Activated T-cell treated with anti-CD3 and anti-CD28 coated beads, Interleukin-2, amount 50 U/mL, for 4 hours (primary cell): ENCODE measurements around the gene PPM1E. TPM values are rescaled to one million over a fixed set of nuclear protein-coding genes. Genes with fewer than 3 reads are reported as not detected.
"Not testable (repeated sequence)": the region's sequence is repeated elsewhere in the genome, so short reads cannot be mapped to it uniquely, and the experiment has no call there.

Experiments
- ATAC-seq, 2 donors: fragments of 200-7000 bp; cut with Tn5 transposase; one replicate each; pipeline ENCODE4 v1.10.0; 2021
- DNase-seq: peaks from one replicate; pipeline ENCODE4 v3.0.0-alpha.2; 2020
- H3K27me3 Mint-ChIP-seq: one replicate; pipeline ENCODE4 v1.8.0; 2021; ENCODE audit warnings: low read depth, mixed read lengths
- H3K36me3 Mint-ChIP-seq: one replicate; pipeline ENCODE4 v1.8.0; 2022; ENCODE audit warnings: mixed read lengths; ENCODE audit not compliant: insufficient read depth
- H3K4me1 Mint-ChIP-seq: one replicate; pipeline ENCODE4 v1.8.0; 2021; ENCODE audit warnings: low read depth, mixed read lengths
- H3K4me3 Mint-ChIP-seq: one replicate; pipeline ENCODE4 v1.8.0; 2021; ENCODE audit warnings: mild to moderate bottlenecking, moderate library complexity, mixed read lengths
- H3K9me3 Mint-ChIP-seq: one replicate; pipeline ENCODE4 v1.8.0; 2021; ENCODE audit warnings: mixed read lengths
- total RNA-seq, 3 donors: library from RNA; stranded (reverse); gene quantifications; one replicate each; pipeline ENCODE4 v1.2.1, GENCODE V29; 2021

The PPM1E gene
- total RNA-seq, 3 donors from 2014 or later = 0.03 TPM

GRCh38 chr17:58756246-58757161 is 850 bp downstream of the PPM1E start:
- ATAC-seq (peak; percentile 44 to 51), DNase-seq (peak; percentile 5)
- Mint-ChIP-seq H3K9me3 (no peaks in the 10 kb centered on the region), H3K4me3 (peak overlapping the region; percentile 85), H3K27me3 (peaks cover 58% of the 10 kb centered on the region), H3K4me1 (peaks cover 10% of the 10 kb centered on the region), H3K36me3 (no peaks in the 10 kb centered on the region)

DNA sequence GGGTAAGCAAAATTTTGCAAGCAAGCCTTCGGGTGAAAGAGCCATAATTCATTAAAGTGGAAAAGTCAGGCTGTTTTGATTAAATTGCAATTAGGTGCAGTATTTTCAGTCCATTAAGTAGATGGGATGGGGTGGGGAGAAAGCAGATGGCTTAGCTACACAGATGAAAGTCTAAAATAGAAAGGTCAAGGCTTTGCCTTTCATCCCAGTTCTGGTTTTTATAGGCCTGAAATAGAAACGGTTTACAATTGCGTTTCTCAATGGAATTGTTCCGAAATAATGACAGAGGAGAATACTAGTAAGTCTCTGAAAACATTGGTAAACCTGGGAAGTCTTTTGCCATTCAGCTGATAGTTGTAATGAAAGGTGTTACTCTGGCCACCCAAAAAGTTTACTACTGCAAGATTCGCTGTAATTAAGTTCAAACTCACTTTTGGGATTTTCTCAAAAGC is 1.5 kb downstream of the PPM1E start:
- ATAC-seq = no peak
- Mint-ChIP-seq H3K9me3 (no peaks in the 10 kb centered on the region), H3K27me3 (peaks cover 65% of the 10 kb centered on the region), H3K4me1 (peaks cover 10% of the 10 kb centered on the region), H3K4me3 (peak overlapping the region; percentile 85), H3K36me3 (no peaks in the 10 kb centered on the region)
- DNase-seq = no peak

DNA sequence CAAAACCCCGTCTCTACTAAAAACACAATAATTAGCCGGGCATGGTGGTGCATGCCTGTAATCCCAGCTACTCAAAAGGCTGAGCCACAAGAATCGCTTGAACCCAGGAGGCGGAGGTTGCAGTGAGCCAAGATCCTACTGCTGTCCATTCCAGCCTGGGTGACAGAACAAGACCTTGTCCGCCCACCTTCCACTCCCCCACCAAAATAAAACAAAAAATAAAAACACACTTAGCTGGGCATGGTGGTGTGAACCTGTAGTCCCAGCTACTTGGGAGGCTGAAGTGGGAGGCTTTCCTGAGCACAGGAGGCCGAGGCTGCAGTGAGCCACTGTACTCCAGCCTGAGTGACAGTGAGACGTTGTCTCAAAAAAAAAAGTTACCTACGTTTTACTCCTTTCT is 3.2 kb downstream of the PPM1E start:
- no peaks in the 10 kb centered on the region for H3K9me3 Mint-ChIP-seq
- ATAC-seq (no peak), DNase-seq (no peak)

GRCh38 chr17:58759522-58759921 is 3.9 kb downstream of the PPM1E start:
- Mint-ChIP-seq H3K9me3 (no peaks in the 10 kb centered on the region), H3K27me3 (peaks cover 63% of the 10 kb centered on the region), H3K36me3 (no peaks in the 10 kb centered on the region), H3K4me3 (no peak overlapping the region), H3K4me1 (peaks cover 10% of the 10 kb centered on the region)
- ATAC-seq (no peak), DNase-seq (no peak)

More for the DNA sequence above, 3.2 kb downstream of the PPM1E start:
- Mint-ChIP-seq H3K27me3 (peaks cover 67% of the 10 kb centered on the region), H3K36me3 (no peaks in the 10 kb centered on the region), H3K4me3 (no peak overlapping the region), H3K4me1 (peaks cover 10% of the 10 kb centered on the region)

GRCh38 chr17:58760248-58760647 is 4.6 kb downstream of the PPM1E start:
- ATAC-seq (no peak), DNase-seq (no peak)
- no peak overlapping the region for H3K4me3 Mint-ChIP-seq
- peaks cover 9% of the 10 kb centered on the region for H3K4me1 Mint-ChIP-seq
- peaks cover 56% of the 10 kb centered on the region for H3K27me3 Mint-ChIP-seq
- H3K9me3 Mint-ChIP-seq = no peaks in the 10 kb centered on the region
- H3K36me3 Mint-ChIP-seq = no peaks in the 10 kb centered on the region

- Mint-ChIP-seq H3K4me1 (no peaks in the 10 kb centered on the region), H3K36me3 (no peaks in the 10 kb centered on the region), H3K9me3 (no peaks in the 10 kb centered on the region), H3K4me3 (no peak overlapping the region), H3K27me3 (peaks cover 39% of the 10 kb centered on the region)
- ATAC-seq (no peak), DNase-seq (no peak)
Measured at GRCh38 chr17:58763263-58763662, 7.6 kb downstream of the PPM1E start.

DNA sequence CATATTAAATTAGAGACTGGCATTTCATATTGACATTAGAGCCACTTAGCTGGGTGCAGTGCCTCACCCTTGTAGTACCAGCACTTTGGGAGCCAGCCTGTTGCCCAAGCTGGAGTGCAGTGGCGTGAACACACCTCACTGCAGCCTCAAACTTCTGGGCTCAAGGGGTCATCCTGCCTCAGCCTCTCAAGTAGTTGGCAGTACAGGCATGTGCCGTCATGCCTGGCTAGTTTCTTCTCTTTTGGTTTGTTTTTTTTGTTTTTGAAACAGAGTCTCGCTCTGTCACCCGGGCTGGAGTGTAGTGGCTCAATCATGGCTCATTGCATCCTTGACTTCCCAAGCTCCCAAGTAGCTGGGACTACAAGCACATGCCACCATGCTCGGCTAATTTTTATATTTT is 8.7 kb downstream of the PPM1E start:
- H3K4me1 Mint-ChIP-seq = no peaks in the 10 kb centered on the region
- DNase-seq (no peak), ATAC-seq (no peak)
- no peaks in the 10 kb centered on the region for H3K9me3 Mint-ChIP-seq
- no peak overlapping the region for H3K4me3 Mint-ChIP-seq
- peaks cover 29% of the 10 kb centered on the region for H3K27me3 Mint-ChIP-seq
- no peaks in the 10 kb centered on the region for H3K36me3 Mint-ChIP-seq

DNA sequence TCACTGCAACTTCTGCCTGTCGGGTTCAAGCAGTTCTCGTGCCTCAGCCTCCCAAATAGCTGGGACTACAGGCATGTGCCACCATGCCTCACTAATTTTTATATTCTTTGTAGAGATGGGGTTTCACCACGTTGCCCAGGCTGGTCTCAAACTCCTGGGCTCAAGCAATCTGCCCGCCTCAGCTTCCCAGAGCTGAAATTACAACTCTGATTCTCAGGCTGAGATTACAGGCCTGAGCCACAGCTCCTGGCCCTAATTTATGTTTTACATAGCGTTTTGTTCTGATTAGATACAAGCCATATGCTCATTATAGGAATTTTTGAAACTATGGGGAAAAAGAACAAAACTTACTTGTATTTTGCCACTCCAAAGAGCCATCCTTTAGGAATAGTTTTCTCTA is 22.8 kb downstream of the PPM1E start:
- not testable (repeated sequence) for ATAC-seq, H3K27me3 Mint-ChIP-seq, H3K4me1 Mint-ChIP-seq, H3K9me3 Mint-ChIP-seq, H3K36me3 Mint-ChIP-seq, H3K4me3 Mint-ChIP-seq, DNase-seq

DNA sequence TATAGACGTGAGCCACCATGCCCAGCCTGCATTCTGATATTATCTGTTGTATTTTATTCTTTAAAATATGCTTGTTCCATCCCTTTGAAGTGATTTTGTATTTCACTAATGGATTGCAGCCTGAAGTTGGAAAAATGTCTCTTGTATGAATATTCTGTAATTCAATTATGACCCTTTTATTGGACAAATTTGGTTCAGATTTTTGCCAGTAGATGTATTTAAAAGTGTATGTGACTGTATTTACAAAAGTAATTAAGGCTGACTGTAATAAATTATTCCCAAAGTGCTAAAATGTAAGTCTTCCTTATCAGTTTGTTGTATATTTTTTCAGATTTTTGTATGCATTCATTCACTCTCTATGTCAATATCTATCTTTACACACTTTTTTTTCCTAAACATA is 23.8 kb downstream of the PPM1E start:
- no peaks in the 10 kb centered on the region for H3K36me3 Mint-ChIP-seq
- DNase-seq = no peak
- ATAC-seq = no peak
- peaks cover 2% of the 10 kb centered on the region for H3K27me3 Mint-ChIP-seq
- H3K9me3 Mint-ChIP-seq = no peaks in the 10 kb centered on the region
- no peak overlapping the region for H3K4me3 Mint-ChIP-seq
- no peaks in the 10 kb centered on the region for H3K4me1 Mint-ChIP-seq

GRCh38 chr17:58783380-58783779 is 27.7 kb downstream of the PPM1E start:
- H3K4me3 Mint-ChIP-seq = no peak overlapping the region
- H3K9me3 Mint-ChIP-seq = no peaks in the 10 kb centered on the region
- no peak for ATAC-seq
- no peak for DNase-seq
- peaks cover 6% of the 10 kb centered on the region for H3K27me3 Mint-ChIP-seq
- H3K4me1 Mint-ChIP-seq = no peaks in the 10 kb centered on the region
- no peaks in the 10 kb centered on the region for H3K36me3 Mint-ChIP-seq

DNA sequence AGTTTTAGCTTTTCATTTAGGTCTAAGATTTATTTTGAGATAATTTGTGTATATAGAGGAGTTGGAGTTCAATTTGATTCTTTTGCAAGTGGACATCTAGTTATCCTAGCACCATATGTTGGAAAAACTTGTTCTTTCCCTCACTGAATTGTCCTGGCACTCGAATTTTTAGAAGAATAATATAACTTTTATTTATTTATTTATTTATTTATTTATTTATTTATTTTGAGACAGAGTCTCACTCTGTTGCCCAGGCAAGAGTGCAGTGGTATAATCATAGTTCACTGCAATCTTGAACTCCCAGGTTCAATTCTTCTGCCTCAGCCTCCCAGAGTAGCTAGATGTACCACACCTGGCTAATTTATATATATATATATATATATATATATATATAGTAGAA is 29.4 kb downstream of the PPM1E start:
- ATAC-seq = no peak
- H3K27me3 Mint-ChIP-seq = peaks cover 6% of the 10 kb centered on the region

GRCh38 chr17:58786586-58787295 is 31.1 kb downstream of the PPM1E start:
- Mint-ChIP-seq H3K36me3 (no peaks in the 10 kb centered on the region), H3K4me1 (no peaks in the 10 kb centered on the region), H3K4me3 (no peak overlapping the region), H3K27me3 (peaks cover 6% of the 10 kb centered on the region), H3K9me3 (no peaks in the 10 kb centered on the region)
- no peak for ATAC-seq
- DNase-seq = no peak

More for the DNA sequence above, 29.4 kb downstream of the PPM1E start:
- Mint-ChIP-seq H3K4me1 (no peaks in the 10 kb centered on the region), H3K36me3 (no peaks in the 10 kb centered on the region), H3K9me3 (no peaks in the 10 kb centered on the region), H3K4me3 (no peak overlapping the region)
- DNase-seq = no peak

- no peaks in the 10 kb centered on the region for H3K36me3 Mint-ChIP-seq
- H3K27me3 Mint-ChIP-seq = peaks cover 3% of the 10 kb centered on the region
- no peaks in the 10 kb centered on the region for H3K4me1 Mint-ChIP-seq
- ATAC-seq = no peak
- H3K4me3 Mint-ChIP-seq = no peak overlapping the region
- DNase-seq = no peak
- H3K9me3 Mint-ChIP-seq = no peaks in the 10 kb centered on the region
Measured at GRCh38 chr17:58788199-58788598, 32.5 kb downstream of the PPM1E start.

DNA sequence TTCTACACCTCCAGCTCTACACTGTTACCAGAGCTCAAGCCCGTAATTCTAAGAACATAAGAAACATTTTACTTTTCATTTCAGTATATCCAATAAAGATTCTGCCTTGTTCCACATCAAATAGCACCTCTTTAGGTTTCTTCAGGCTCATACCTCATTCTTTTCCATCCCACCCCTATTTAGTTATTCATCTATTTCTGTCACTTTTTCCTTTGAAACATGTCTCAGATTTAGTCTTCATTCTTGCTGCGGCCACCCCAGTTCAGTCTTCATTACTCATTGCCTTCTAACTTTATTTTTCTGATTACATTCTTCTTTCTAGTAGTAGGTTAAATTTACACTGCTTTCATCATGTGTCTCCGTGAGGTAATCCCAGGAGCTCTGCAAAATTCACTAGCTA is 33.5 kb downstream of the PPM1E start:
- DNase-seq (no peak), ATAC-seq (peak; percentile 53 to 54)
- no peak overlapping the region for H3K4me3 Mint-ChIP-seq
- H3K27me3 Mint-ChIP-seq = peaks cover 3% of the 10 kb centered on the region
- H3K4me1 Mint-ChIP-seq = no peaks in the 10 kb centered on the region
- no peaks in the 10 kb centered on the region for H3K36me3 Mint-ChIP-seq
- H3K9me3 Mint-ChIP-seq = no peaks in the 10 kb centered on the region

GRCh38 chr17:58789831-58790230 is 34.2 kb downstream of the PPM1E start:
- Mint-ChIP-seq H3K4me3 (no peak overlapping the region), H3K4me1 (no peaks in the 10 kb centered on the region), H3K36me3 (no peaks in the 10 kb centered on the region), H3K9me3 (no peaks in the 10 kb centered on the region), H3K27me3 (peaks cover 3% of the 10 kb centered on the region)
- no peak for DNase-seq
- ATAC-seq = no peak
